Cardiac atrium fibroblast (primary cell): Measurements from ENCODE around the gene PKDREJ. TPM values are rescaled to one million over a fixed set of nuclear protein-coding genes. Genes with fewer than 3 reads are reported as not detected.

Source experiments
- total RNA-seq: library from RNA; depleted of rRNA; stranded (reverse); fragments of >200 nt; gene quantifications from 2 replicates; pipeline ENCODE4 v1.2.3, GENCODE V29; 2015

The PKDREJ gene
- not detected in 2 replicates for total RNA-seq

DNA sequence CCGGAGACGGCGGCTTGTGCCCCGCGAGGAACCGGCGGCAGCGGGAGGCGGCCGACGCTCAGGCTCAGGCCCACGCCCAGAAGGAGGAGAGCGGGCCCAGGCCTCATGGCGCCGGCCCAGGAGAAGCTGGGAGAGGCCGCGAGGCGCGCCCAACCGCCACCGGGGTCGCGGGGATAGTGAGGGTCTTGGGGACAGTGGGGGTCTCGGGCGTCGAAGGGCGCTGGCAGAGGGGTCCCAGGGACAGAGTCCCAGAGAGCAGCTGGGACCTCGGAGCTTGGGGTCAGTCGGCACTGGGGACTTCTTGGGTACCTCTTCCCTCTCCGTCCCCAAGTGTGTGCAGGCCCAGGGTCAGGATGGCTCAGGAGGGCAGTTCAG is at the start of gene PKDREJ:
Gene PKDREJ (minus strand): TSS at position 128 of the 375 bp plus-strand sequence. CDS start 21 bp downstream, at position 107.

GRCh38 chr22:46296257-46297150 is 33.4 kb upstream of the PKDREJ start, which contains the start of gene GTSE1:
TSS of gene GTSE1 (plus strand) at chr22:46296870. CDS start at chr22:46297401, 531 bp downstream.

DNA sequence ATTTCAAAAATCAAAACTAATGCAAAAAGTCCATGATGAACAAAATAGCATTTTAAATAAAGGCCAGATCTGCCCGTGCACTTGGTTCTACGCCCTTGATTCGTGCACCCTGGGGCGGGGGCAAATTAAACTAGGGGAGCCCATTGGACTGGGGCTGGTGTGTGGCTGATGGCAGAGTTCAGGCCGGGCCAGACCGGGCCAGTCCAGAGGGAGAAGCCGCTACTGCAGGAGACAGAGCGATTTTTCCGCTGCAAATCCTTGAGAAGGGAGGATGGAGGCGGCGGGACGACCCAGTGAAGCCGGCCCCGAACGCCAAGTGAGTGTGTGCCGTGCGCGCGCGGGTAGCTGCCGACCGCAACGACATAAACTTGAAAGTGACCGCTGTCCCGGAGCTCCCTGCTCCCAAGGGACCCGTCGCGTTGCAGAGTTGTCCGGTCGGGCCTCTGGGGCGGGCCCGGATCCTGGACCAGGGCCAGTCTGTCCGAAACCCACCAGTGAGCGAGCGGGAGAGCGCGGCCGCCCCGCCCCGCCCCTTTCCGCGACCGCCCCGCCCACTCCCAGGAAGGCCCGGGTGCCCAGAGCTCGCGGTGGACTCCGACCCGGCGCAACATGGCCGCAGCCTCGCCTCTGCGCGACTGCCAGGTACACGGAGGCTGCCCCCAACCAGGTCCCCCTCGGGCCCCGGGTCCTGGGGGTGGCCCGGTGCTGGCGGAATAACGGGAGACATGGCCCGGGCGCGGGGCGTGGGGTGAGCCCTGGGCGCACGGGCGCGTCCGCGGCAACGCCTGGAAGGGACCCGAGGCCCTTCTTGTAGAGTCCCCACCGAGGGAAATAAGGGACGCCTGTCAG is 4.5 kb upstream of the PKDREJ start, which contains the start of gene TTC38:
Gene TTC38 (plus strand): TSS at position 578 of the 849 bp plus-strand sequence. CDS start 32 bp downstream, at position 610.

GRCh38 chr22:46250035-46250782 is 12.9 kb downstream of the PKDREJ start, which contains the start of gene CDPF1:
TSS of gene CDPF1 (minus strand) at chr22:46250293. CDS start at chr22:46248284, 2,009 bp downstream.

Other genes starting within 250 kb of the PKDREJ start
- 9.9 and 14.7 TPM in 2 replicates for gene PPARA, start 112.8 kb downstream of the PKDREJ start, total RNA-seq
- 13.2 and 24.3 TPM in 2 replicates for gene CDPF1, start 13.1 kb downstream of the PKDREJ start, total RNA-seq
- 18.8 and 34.7 TPM in 2 replicates for gene TTC38, start 4.7 kb upstream of the PKDREJ start, total RNA-seq
- 3.6 and 5.8 TPM in 2 replicates for gene GTSE1, start 33.5 kb upstream of the PKDREJ start, total RNA-seq
- gene TRMU, start 72.4 kb upstream of the PKDREJ start, total RNA-seq = 33.7 and 37.5 TPM in 2 replicates